Measurements from ENCODE around the gene GLIS1. TPM values are rescaled to one million over a fixed set of nuclear protein-coding genes. Genes with fewer than 3 reads are reported as not detected.

GLIS1 gene
- total and polyA plus RNA-seq, 9 donors, result 0.12 to 2.9 (median 0.48) TPM; not detected in 1

- Histone ChIP-seq H3K27me3 (no peaks in the 10 kb centered on the region), H3K27ac (no peak overlapping the region), H3K4me1 (ENCODE audit: insufficient read depth) (peaks cover 16% of the 10 kb centered on the region), H3K4me3 (no peak overlapping the region), H3K36me3 (no peaks in the 10 kb centered on the region), H3K9me3 (no peaks in the 10 kb centered on the region)
- TF ChIP-seq POLR2A (IDR thresholded peaks at IDR 0.05), result no peak
- TF ChIP-seq CTCF (IDR thresholded peaks at IDR 0.05), result no peak
- no peak for TF ChIP-seq EP300 (IDR thresholded peaks at IDR 0.05)
- WGBS, 3 donors, result 45 to 50% (median 47%) methylated on average over 11 of the region's 11 CpGs
- intact Hi-C loops (cut with DNase I), result no loop called here
- DNase-seq, result no peak
These were observed 216.9 kb downstream of the GLIS1 start for GRCh38 chr1:53521924-53522552.

- no peaks in the 10 kb centered on the region for H3K9me3 ChIP-seq
- WGBS, 3 donors, result 93 to 98% (median 93%) methylated on average over 13 of the region's 13 CpGs
- no peak overlapping the region for H3K27ac ChIP-seq
- no peaks in the 10 kb centered on the region for H3K36me3 ChIP-seq
- peaks cover 10% of the 10 kb centered on the region for H3K4me1 ChIP-seq (ENCODE audit: insufficient read depth)
- no peak for DNase-seq
- H3K4me3 ChIP-seq, result no peak overlapping the region
- no peak for TF ChIP-seq CTCF (IDR thresholded peaks at IDR 0.05)
- no peak for TF ChIP-seq POLR2A (IDR thresholded peaks at IDR 0.05)
- no peak for TF ChIP-seq EP300 (IDR thresholded peaks at IDR 0.05)
- intact Hi-C loops (cut with DNase I), result no loop called here
- no peaks in the 10 kb centered on the region for H3K27me3 ChIP-seq
These were observed 218.5 kb downstream of the GLIS1 start for GRCh38 chr1:53520481-53520880.

GRCh38 chr1:53519421-53519820 is 219.5 kb downstream of the GLIS1 start:
- H3K4me3 ChIP-seq, result no peak overlapping the region
- WGBS, 3 donors, result 11 to 28% (median 14%) methylated on average over 8 of the region's 8 CpGs
- H3K9me3 ChIP-seq, result no peaks in the 10 kb centered on the region
- no peaks in the 10 kb centered on the region for H3K27me3 ChIP-seq
- H3K4me1 ChIP-seq (ENCODE audit: insufficient read depth), result peaks cover 4% of the 10 kb centered on the region
- TF ChIP-seq CTCF (IDR thresholded peaks at IDR 0.05) (no peak), EP300 (IDR thresholded peaks at IDR 0.05) (no peak), POLR2A (IDR thresholded peaks at IDR 0.05) (no peak)
- no peak overlapping the region for H3K27ac ChIP-seq
- intact Hi-C loops (cut with DNase I), result no loop called here
- DNase-seq, result peak in 1 of 5 donors; percentile 38
- H3K36me3 ChIP-seq, result no peaks in the 10 kb centered on the region

GRCh38 chr1:53518775-53519174 is 220.2 kb downstream of the GLIS1 start:
- intact Hi-C loops (cut with DNase I), result no loop called here
- Histone ChIP-seq H3K4me3 (no peak overlapping the region), H3K36me3 (no peaks in the 10 kb centered on the region), H3K27ac (no peak overlapping the region), H3K4me1 (ENCODE audit: insufficient read depth) (peaks cover 4% of the 10 kb centered on the region), H3K9me3 (no peaks in the 10 kb centered on the region), H3K27me3 (no peaks in the 10 kb centered on the region)
- no peak for TF ChIP-seq EP300 (IDR thresholded peaks at IDR 0.05)
- no peak for TF ChIP-seq CTCF (IDR thresholded peaks at IDR 0.05)
- no peak for TF ChIP-seq POLR2A (IDR thresholded peaks at IDR 0.05)
- WGBS, 3 donors, result 85 to 95% (median 85%) methylated on average over 6 of the region's 6 CpGs
- no peak for DNase-seq

Data from ovary (tissue), 9 donors.